NOMO-1 treated with dmso at 0.1 percent for 144 hours (cell line): Measurements from ENCODE around the gene DOCK6.
"Not testable (repeated sequence)": the region's sequence is repeated elsewhere in the genome, so short reads cannot be mapped to it uniquely, and the experiment has no call there.

ENCODE experiments used
- DNase-seq: peaks from one replicate; lab custom pipeline; 2025; ENCODE audit not compliant: unreplicated experiment; lab: John Stamatoyannopoulos, UW

The DOCK6 gene

GRCh38 chr19:11198175-11198534 lies 64.2 kb downstream of the DOCK6 start:
- no peak for DNase-seq

- DNase-seq, result peak; percentile 52
Observed at GRCh38 chr19:11197291-11198174, 64.8 kb downstream of the DOCK6 start, which contains the start of gene KANK2. Gene KANK2, minus strand, starts transcription at chr19:11197545. Its CDS starts 3,034 bp downstream, at chr19:11194511.

- DNase-seq, result no peak
Observed at GRCh38 chr19:11196406-11197287, 65.7 kb downstream of the DOCK6 start.

DNA sequence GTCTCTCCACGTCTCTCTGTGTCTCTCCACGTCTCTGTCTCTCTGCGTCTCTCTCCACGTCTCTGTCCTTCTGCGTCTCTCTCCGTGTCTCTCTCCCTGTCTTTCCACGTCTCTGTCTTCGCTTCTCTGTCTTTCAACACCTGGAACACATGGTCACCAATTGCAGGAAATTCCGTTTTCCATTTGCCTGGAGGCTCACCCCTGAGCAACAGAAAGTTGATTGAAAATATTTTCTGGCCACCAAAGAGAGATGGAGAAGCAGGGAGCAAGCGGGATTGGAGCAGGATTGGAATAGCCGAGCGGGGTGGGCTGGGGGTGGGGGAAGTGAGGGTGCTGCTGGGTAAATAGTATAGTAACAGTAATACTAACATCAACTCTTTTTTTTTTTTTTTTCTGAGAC lies 66.6 kb downstream of the DOCK6 start:
- DNase-seq, result no peak

DNA sequence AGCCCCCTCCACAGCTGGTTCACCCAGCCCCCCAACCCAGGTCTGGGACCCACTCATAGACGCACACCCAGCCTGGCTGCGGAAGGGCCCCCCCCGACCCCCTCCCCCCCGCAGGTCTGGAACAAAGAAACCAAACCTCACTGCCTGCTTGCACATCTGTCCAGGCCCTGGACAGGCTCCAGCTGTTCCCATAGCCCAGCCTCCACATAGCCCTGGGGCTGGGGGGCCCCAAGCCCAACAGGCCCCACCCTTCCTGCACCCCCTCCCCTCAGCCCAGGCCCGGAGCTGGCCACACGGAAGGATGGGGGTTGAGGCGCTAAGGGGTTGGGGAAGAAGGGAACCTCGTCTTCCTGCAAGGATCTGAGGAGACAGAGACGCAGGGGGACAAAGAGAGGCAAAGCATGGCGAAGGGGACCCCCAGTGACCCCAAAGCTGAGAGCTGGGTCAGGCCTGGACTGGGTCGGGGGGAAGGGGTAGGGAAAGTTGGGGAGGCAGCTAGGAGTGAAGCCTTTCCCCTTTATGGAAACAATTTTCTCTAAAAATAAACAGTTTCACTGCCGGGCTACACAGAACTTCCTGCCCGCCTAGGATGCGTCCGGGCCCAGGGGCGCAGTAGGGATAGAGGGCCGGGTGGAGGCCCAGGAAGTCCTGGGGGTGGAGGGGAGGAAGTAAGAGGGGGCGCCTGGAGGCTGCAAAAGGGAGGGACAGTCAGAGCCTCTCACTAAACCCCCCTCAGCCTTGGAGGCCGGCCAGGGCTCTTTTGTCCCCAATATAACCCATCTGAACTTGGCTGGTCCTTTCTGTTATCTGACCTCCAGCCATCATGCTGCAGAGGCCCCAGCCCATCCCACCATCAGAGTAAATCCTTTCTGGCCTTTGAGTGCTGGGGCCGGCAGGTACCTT lies 67.4 kb downstream of the DOCK6 start:
- no peak for DNase-seq

DNA sequence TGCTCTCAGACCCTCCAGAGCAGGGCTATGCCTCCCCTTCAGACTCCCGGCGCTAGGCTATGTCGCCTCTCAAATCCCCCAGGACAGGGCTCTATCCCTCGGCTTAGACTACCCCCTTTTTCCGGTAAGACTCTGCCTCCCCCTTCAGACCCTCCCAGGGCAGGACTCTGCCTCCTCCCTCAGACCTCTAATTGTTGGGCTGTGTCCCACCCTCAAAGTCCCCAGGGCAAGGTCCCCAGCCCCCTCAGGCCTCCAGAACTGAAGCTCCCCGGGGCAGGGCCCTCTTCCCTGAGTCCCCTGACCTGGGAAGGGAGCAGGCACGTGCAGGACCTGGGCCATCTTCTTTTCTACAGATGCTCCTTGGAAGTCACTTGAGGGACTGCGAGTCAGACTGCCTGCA lies 68.2 kb downstream of the DOCK6 start:
- no peak for DNase-seq

GRCh38 chr19:11192957-11193939 lies 69.1 kb downstream of the DOCK6 start:
- no peak for DNase-seq

GRCh38 chr19:11191934-11192333 lies 70.4 kb downstream of the DOCK6 start:
- DNase-seq, result no peak

GRCh38 chr19:11191273-11191755 lies 71.0 kb downstream of the DOCK6 start:
- DNase-seq, result no peak

GRCh38 chr19:11190501-11190900 lies 71.8 kb downstream of the DOCK6 start:
- DNase-seq, result no peak

DNA sequence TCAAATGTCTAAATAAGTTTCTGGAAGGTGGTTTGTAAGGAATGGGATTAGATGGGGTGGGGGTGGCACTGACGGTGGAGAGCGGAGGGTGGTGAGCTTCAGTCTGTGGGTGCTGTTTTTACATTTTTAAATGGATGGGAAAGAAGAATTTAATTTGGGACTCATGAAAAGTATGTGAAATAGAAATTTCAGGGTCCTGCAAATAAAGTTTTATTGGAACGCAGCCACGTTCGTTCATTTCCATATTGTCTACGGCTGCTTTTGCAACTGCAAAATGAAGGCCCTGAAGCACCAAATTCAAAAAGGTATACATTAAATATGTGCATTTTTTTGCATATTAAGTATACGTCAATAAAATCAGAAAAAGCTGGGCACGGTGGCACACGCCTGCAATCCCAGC lies 74.9 kb downstream of the DOCK6 start:
- DNase-seq, result no peak

DNA sequence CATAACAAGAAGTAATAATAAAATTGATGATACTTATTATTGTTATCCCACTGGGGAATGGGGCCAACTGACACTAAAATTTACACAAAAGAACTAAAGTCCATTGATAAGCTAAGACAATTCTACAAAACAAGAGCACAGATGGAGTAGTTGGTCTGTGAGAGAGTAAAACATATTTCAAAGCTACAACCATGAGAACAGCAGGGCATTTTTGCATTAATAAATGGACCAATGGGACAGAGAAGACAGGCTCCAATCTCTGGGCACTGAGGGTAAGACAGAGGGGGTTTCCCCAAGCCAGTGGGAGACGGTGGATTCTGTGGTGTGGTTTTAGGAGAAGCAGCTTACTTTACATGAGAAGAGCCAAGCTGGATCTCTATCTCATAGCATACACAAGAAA lies 79.3 kb downstream of the DOCK6 start:
- DNase-seq, result no peak

GRCh38 chr19:11181488-11181887 lies 80.8 kb downstream of the DOCK6 start:
- DNase-seq, result no peak

DNA sequence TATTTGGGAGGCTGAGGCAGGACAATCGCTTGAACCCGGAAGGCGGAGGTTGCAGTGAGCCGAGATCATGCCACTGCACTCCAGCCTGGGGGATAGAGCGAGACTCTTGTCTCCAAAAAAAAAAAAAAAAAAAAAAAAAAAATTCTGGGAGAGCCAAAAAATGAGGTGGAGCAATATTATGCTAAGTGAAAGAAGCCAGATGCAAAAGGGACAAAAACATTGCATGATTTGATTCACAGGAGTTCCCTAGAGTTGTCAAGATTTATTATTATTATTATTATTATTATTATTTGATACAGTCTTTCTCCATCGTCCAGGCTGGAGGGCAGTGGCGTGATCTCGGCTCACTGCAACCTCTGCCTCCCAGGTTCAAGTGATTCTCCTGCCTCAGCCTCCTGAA lies 81.3 kb downstream of the DOCK6 start:
- not testable (repeated sequence) for DNase-seq

DNA sequence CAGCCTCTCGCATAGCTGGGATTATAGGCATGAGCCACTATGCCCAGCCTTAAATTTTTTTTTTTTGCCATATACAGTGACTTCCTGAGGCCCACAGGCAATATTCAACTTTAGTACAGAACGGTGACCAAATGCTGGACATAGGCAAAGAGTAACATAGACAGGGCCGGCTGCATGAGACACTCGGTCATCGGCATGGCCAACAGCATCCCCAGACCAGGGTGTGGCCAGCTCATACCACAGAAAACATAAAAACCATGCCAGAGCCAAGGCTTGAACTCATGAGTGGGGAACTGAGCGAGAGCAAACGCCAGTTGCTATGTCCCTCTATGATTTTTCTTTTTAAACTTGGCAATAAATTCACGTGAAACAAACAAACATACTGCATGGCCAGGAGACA lies 82.0 kb downstream of the DOCK6 start:
- DNase-seq, result no peak

- DNase-seq, result no peak
Observed at GRCh38 chr19:11179716-11180297, 82.5 kb downstream of the DOCK6 start.

GRCh38 chr19:11179145-11179465 lies 83.2 kb downstream of the DOCK6 start:
- not testable (repeated sequence) for DNase-seq

DNA sequence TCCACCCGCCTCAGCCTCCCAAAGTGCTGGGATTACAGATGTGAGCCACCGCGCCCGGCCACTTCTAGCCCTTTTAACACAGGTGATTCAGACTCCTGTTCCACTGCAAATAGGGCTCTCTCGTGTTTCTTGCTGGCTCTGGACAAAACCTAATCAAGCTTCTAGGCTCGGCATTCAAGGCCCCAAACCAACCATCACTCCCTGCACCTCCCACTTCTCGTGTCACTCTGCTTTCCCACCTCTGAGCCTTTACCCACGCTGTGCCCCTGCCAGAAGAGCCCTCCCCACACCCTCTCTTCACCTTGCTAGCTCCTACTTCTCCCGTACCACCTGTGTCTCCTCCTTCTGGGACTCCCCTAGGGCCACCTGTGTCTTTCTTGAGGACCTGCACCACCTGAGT lies 84.7 kb downstream of the DOCK6 start:
- no peak for DNase-seq

DNA sequence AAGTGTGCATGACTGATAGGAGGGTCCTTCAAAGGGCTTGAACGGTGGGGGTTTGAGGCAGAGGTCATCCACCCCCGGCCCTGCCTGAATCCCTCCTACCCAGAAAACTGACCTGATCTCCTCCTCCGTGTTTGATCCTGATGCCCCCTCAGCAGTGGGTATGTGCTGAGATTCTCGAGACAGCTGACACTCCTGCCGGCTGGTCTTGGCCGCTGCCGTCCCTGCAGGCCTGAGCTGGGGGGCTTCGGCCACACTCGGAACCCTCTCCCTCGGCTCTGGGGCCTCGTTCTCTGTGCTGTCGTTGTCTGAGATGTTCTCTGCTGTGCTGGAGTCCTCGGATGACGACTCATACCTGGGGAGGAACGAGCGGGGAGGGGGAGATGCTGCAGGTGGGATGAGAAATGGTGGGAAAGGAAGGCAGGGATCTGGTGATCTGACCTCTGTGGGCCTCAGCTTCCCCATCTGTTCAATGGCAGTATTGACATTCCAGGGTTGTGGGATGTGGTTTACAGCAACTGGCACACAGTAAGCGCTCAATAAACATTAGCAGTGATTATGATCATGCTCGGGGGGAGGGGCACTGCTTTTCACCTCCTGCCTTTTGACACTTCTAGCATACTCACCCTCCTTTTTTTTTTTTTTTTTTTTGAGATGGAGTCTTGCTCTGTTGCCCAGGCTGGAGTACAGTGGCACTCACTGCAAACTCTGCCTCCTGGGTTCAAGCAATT lies 85.7 kb downstream of the DOCK6 start:
- no peak for DNase-seq
